ENCODE data around the gene HNRNPAB. TPM values are rescaled to one million over a fixed set of nuclear protein-coding genes. Genes with fewer than 3 reads are reported as not detected.
A peak's percentile ranks its signal among the peaks of the same experiment; 100 is the strongest.

The HNRNPAB gene
- total and polyA plus RNA-seq, 9 of the 15 experiments (the other 6 are each of a cell fraction or from before 2014, with no cell fraction given), result 34.6 to 425 (median 236) TPM

DNA sequence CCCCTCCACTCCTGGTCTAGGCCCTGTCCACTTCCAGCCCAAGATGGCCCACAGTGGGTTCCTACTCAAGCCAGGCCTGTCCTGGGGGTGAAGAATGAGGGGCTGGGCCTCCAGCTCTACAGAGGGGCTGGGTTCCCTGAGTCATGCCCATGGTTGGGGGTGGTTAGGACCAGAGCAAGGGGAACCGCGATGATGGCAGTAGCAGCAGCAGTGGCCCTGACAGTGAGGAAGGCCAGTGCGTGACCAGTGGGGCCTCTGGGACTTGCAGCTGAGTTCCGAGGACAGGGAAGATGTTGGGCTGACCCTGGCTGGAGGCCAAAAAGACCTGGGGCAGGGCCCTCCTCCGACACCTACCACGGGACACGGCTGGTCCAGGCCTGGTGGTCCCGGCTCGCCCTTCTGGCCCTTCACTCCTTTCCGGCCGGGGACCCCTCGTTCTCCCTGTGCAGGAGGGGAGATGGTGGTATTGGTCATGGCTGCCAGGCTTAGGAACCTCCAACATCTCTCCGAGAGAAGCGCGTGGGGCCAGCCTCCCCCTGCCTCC, 37.4 kb downstream of the HNRNPAB start:
- WGBS (ENCODE audit: insufficient coverage, low coverage, missing lambda C conversion rate), result 17% methylated on average over 9 of the region's 15 CpGs
- DNase-seq (ENCODE audit: extremely low read depth in 1 of 4, low spot score in 3 of 4) (no peak), FAIRE-seq (no peak), ATAC-seq (no peak; the same call in 2 of the 3 replicates)
- no peaks in the 10 kb centered on the region for H3K79me2 ChIP-seq (ENCODE audit: control insufficient read depth, insufficient read depth, low read length)
- no peaks in the 10 kb centered on the region for H3K9me3 ChIP-seq (replicated peaks; ENCODE audit: control insufficient read depth, insufficient read depth, low read depth, low read length)
- peaks cover 0 to 21% of the 10 kb centered on the region in 2 experiments; a peak in 3 of 5 replicates for H3K27me3 ChIP-seq (ENCODE audit: control insufficient read depth in 2 of 2, insufficient read depth in 2 of 2, low read length in 2 of 2)
- no peak overlapping the region for H3K4me3 ChIP-seq
- no peaks in the 10 kb centered on the region for H3K9me1 ChIP-seq (ENCODE audit: control insufficient read depth, insufficient read depth, low read length)
- peaks cover 12 to 24% of the 10 kb centered on the region in 2 experiments for H3K4me1 ChIP-seq (replicated peaks in 1 of 2; ENCODE audit: control insufficient read depth in 2 of 2, insufficient read depth in 2 of 2, low read length in 2 of 2)
- BruUV-seq (replicated peaks), result no TSS peak
- no peak overlapping the region for H2AFZ ChIP-seq (ENCODE audit: low read depth, low read length)
- no peak overlapping the region; a peak in 1 of 4 replicates for H3K9ac ChIP-seq (ENCODE audit: insufficient read depth in 1 of 2, low read depth in 2 of 2, low read length in 2 of 2)
- H3K4me2 ChIP-seq (ENCODE audit: insufficient read depth, low read length), result no peak overlapping the region
- no peak overlapping the region for H3K27ac ChIP-seq (ENCODE audit: extremely low read depth, low read depth, low read length)
- H4K20me1 ChIP-seq (replicated peaks; ENCODE audit: control insufficient read depth, insufficient read depth, low read length), result no peaks in the 10 kb centered on the region; the same call in 1 of the 2 replicates
- POLR2A ChIA-PET, result interaction anchor here (0.9 kb wide), 1 partner anchor 13 kb away, joined by 4 read pairs; no protein-coding TSS in a partner anchor
- TF ChIP-seq NFIC (IDR thresholded peaks at IDR 0.05), result peak; percentile 69
- TF ChIP-seq ZNF699 (CRISPR knock-in tag; IDR thresholded peaks at IDR 0.05; ENCODE audit: insufficient replicate concordance), result no peak
- CTCF ChIA-PET (ENCODE audit: low intra/inter-chr PET ratio), result no interaction called here
- intact Hi-C loops (cut with micrococcal nuclease) (no loop called here), in situ Hi-C loops (cut with MboI) (no loop called here)
- H3K36me3 ChIP-seq (ENCODE audit: control insufficient read depth, insufficient read depth, low read length), result no peaks in the 10 kb centered on the region

DNA sequence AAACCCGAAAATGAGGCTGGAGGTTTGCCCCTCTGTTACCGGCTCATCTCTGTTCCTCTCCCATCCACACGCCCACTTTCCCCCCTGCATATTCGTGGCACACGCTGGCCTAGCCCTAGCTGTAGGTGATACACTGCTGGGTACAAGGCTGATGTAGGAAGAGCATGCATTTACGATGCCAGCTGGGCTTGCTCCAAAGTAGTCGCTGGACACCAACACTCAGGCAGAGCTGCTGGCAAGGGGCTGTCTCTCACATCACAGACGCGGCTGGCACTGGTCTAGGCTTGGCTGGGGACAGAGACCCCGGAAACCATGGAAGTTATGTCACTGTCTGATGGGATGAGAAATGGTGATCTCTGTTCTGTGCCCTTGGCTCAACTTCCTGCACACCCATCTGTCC, 38.1 kb downstream of the HNRNPAB start:
- Histone ChIP-seq H3K27me3 (ENCODE audit: control insufficient read depth in 2 of 2, insufficient read depth in 2 of 2, low read length in 2 of 2) (peaks cover 0 to 26% of the 10 kb centered on the region in 2 experiments; a peak in 3 of 5 replicates), H3K4me1 (replicated peaks in 1 of 2; ENCODE audit: control insufficient read depth in 2 of 2, insufficient read depth in 2 of 2, low read length in 2 of 2) (peaks cover 6 to 24% of the 10 kb centered on the region in 2 experiments), H3K36me3 (ENCODE audit: control insufficient read depth, insufficient read depth, low read length) (no peaks in the 10 kb centered on the region), H3K4me2 (ENCODE audit: insufficient read depth, low read length) (no peak overlapping the region), H3K4me3 (no peak overlapping the region), H3K9me3 (replicated peaks; ENCODE audit: control insufficient read depth, insufficient read depth, low read depth, low read length) (no peaks in the 10 kb centered on the region), H4K20me1 (replicated peaks; ENCODE audit: control insufficient read depth, insufficient read depth, low read length) (no peaks in the 10 kb centered on the region; the same call in 1 of the 2 replicates), H3K9ac (ENCODE audit: insufficient read depth in 1 of 2, low read depth in 2 of 2, low read length in 2 of 2) (no peak overlapping the region), H3K9me1 (ENCODE audit: control insufficient read depth, insufficient read depth, low read length) (no peaks in the 10 kb centered on the region), H3K27ac (ENCODE audit: extremely low read depth, low read depth, low read length) (no peak overlapping the region), H2AFZ (ENCODE audit: low read depth, low read length) (no peak overlapping the region), H3K79me2 (ENCODE audit: control insufficient read depth, insufficient read depth, low read length) (no peaks in the 10 kb centered on the region)
- ChIA-PET CTCF (ENCODE audit: low intra/inter-chr PET ratio) (no interaction called here), POLR2A (no interaction called here)
- FAIRE-seq (no peak), DNase-seq (ENCODE audit: extremely low read depth in 1 of 4, low spot score in 3 of 4) (no peak), ATAC-seq (no peak)
- 6% methylated on average over 9 of the region's 10 CpGs for WGBS (ENCODE audit: insufficient coverage, low coverage, missing lambda C conversion rate)
- intact Hi-C loops (cut with micrococcal nuclease) (no loop called here), in situ Hi-C loops (cut with MboI) (no loop called here)
- BruUV-seq (replicated peaks), result no TSS peak
- TF ChIP-seq JUND (IDR thresholded peaks at IDR 0.05; ENCODE audit: borderline replicate concordance, low read depth, low read length) (no peak), JUND (tag; IDR thresholded peaks at IDR 0.05; ENCODE audit: borderline replicate concordance, low read depth, low read length) (no peak), POLR2A (conservative IDR thresholded peaks at IDR 0.05) (no peak), SRF (CRISPR knock-in tag; IDR thresholded peaks at IDR 0.05) (no peak), NRF1 (conservative IDR thresholded peaks at IDR 0.05 in 1 of 2, IDR thresholded peaks at IDR 0.05 in 1 of 2) (no peak), PHB2 (IDR thresholded peaks at IDR 0.05; ENCODE audit: low read depth) (no peak), TAL1 (IDR thresholded peaks at IDR 0.05) (no peak), SMARCA4 (IDR thresholded peaks at IDR 0.05) (no peak)
- TF ChIP-seq, protein P1, sequence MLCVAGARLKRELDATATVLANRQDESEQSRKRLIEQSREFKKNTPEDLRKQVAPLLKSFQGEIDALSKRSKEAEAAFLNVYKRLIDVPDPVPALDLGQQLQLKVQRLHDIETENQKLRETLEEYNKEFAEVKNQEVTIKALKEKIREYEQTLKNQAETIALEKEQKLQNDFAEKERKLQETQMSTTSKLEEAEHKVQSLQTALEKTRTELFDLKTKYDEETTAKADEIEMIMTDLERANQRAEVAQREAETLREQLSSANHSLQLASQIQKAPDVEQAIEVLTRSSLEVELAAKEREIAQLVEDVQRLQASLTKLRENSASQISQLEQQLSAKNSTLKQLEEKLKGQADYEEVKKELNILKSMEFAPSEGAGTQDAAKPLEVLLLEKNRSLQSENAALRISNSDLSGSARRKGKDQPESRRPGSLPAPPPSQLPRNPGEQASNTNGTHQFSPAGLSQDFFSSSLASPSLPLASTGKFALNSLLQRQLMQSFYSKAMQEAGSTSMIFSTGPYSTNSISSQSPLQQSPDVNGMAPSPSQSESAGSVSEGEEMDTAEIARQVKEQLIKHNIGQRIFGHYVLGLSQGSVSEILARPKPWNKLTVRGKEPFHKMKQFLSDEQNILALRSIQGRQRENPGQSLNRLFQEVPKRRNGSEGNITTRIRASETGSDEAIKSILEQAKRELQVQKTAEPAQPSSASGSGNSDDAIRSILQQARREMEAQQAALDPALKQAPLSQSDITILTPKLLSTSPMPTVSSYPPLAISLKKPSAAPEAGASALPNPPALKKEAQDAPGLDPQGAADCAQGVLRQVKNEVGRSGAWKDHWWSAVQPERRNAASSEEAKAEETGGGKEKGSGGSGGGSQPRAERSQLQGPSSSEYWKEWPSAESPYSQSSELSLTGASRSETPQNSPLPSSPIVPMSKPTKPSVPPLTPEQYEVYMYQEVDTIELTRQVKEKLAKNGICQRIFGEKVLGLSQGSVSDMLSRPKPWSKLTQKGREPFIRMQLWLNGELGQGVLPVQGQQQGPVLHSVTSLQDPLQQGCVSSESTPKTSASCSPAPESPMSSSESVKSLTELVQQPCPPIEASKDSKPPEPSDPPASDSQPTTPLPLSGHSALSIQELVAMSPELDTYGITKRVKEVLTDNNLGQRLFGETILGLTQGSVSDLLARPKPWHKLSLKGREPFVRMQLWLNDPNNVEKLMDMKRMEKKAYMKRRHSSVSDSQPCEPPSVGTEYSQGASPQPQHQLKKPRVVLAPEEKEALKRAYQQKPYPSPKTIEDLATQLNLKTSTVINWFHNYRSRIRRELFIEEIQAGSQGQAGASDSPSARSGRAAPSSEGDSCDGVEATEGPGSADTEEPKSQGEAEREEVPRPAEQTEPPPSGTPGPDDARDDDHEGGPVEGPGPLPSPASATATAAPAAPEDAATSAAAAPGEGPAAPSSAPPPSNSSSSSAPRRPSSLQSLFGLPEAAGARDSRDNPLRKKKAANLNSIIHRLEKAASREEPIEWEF (CRISPR knock-in tag; IDR thresholded peaks at IDR 0.05), result no peak

Measured in K562 (cell line).